Measurements from ENCODE around the gene ELP5.

The ELP5 gene, protein sequence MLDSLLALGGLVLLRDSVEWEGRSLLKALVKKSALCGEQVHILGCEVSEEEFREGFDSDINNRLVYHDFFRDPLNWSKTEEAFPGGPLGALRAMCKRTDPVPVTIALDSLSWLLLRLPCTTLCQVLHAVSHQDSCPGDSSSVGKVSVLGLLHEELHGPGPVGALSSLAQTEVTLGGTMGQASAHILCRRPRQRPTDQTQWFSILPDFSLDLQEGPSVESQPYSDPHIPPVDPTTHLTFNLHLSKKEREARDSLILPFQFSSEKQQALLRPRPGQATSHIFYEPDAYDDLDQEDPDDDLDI

DNA sequence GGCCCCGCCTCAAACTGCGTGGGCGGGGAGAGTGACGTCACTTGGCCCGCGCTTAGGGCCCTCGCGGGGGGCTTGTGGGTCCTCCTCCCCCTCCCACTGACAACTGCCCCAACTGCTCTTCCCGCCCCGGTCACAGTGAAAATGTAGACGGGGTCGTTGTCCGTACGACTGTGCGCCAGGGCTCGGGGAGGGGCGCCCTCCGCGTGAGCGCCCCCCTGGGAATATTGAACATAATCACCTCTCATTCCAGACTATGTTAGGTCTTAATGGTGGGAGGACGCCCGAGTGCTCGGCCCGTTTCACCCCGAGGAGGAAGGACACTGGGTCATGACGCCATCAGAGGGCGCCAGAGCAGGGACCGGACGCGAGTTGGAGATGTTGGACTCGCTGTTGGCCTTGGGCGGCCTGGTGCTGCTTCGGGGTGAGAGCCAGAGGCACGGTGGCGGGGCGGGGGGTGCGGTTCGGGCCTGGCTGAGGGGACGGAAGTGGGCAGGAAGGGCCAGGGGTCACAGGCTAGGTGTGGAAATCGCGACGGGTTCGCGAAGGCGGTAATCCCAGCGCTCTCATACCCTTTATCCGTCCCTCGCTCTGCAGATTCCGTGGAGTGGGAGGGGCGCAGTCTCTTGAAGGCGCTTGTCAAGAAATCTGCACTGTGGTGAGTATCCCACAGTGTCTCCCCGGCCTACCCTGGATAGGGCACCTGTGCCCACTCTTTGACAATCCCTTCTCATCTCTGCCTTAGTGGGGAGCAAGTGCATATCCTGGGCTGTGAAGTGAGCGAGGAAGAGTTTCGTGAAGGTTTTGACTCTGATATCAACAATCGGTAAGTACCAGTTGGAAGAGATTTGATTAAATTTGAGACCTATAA lies at the start of gene ELP5:
Gene ELP5 (plus strand): TSS at position 40 of the 868 bp plus-strand sequence. CDS start 336 bp downstream, at position 376.
- peak; percentile 62 for DNase-seq

DNA sequence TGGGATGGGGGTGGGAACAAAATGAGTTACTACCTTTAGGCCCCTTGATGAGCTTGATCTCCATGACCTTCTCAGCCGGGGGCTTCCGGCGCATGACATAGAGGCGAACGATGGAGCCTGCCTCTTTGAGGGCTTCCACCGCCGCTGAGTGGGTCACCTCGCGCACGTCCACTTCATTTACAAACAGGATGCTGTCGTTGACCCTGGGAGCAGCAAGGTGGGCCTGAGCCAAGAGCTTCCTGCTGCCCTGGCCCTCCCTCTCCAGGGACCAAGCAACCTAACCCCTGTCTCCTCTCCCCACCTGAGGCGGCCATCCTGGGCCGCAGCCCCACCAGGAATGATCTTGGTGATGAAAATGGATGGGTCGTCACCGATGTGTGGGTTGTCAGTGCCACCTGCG lies 48.6 kb upstream of the ELP5 start:
- DNase-seq, result no peak

DNA sequence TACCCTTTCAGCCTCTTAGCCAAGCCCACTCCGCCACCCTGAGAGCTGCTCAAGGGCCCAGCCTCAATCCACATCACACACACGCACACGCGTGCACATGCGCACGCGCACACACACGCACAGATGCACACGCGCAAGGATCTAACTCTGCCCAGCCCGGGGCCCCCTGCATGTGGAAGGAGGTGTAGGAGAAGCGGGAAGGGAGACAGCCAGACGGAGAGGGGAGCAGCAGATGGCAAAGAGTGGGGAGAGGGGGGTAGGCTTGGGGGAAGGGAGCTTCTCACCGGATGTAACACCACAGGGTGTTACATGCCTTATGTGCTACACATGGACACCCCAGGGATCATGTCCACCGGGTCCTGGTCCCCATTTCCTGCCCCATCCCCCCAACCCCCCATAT lies 47.7 kb upstream of the ELP5 start:
- DNase-seq, result no peak

DNA sequence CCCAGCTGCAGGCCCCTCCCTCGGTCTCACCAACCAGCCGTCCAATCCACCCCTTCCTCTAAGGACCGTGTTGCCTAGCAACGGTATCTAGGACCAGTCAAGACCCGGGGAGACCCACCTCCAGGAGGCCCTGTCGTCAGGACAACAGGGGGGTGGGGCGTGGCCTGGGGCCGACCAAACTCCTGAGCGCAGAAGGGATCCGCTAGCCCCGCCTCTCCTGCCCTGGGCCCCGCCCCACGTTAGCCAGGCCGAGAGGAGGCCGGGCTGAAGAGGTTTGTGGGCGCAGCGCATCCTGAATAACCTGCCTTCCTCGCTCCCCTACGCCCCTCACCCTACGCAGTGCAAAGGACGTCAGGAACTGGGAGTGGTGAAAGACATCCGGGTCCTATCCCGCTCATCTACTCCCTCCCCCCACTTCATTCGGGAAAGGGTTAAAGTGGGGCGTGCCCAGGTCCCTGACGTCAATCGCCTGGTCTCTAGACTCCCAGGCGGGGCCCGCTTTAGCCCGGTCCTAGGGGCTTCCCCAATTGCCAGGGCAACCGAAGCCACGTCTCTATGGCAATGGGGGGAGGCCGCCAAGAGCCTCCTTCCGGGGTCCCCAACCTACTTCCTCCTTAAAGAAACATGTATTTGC lies 47.1 kb upstream of the ELP5 start:
- no peak for DNase-seq

DNA sequence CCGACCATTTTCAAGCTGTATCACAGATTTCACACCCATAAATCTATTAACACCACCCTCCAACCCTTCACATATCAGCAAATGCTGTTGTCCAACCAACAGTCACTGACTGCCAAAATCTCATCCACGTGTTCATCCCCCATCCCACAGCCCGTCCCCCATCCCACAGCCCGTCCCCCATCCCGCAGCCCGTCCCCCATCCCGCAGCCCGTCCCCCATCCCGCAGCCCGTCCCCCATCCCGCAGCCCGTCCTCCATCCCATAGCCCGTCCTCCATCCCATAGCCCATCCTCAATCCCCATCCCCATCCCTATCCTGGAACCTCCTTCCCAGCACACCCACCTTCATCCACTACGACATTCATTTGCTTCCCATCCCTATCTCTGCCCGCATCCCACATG lies 46.5 kb upstream of the ELP5 start:
- no peak for DNase-seq

DNA sequence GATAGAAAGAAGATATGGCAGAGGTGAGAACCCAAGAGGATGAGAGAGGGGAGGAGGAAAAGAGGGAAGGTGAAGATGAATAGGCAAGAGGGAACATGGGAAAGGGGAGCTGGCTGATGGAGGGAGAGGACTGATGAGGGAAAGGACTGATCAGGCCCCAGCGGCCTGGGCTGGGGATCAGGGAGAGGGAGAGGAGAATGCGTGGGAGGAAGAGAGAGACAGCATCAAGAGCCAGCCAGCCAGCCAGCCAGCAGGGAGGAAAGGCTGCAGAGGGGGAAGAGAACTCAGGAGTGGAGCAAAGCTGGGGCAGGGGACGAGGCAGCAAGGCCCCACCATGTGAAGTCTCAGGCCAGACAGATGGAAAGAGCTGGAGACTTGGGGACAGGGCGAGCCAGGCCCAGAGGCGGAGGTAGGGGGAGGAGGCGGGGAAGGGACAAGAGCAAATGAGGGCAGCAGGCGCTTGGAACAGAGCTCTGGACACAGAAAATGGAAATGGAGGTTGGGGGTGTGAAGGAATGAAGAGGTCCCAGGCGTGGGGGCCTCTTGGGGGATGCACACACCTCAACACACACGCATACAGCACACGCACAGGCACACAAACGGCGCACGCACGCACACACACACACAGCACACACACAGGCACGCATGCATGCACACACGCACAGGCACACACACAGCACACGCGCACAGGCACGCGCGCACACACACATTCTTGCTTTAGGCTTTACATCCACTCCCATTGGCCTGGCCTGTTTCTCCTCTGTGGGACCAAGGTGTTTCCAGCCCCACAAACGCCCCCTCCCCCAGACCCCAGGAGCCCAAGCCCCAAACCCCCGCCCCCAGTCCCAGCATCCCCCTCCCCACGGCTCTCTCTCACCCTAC lies 44.7 kb upstream of the ELP5 start:
- no peak for DNase-seq

DNA sequence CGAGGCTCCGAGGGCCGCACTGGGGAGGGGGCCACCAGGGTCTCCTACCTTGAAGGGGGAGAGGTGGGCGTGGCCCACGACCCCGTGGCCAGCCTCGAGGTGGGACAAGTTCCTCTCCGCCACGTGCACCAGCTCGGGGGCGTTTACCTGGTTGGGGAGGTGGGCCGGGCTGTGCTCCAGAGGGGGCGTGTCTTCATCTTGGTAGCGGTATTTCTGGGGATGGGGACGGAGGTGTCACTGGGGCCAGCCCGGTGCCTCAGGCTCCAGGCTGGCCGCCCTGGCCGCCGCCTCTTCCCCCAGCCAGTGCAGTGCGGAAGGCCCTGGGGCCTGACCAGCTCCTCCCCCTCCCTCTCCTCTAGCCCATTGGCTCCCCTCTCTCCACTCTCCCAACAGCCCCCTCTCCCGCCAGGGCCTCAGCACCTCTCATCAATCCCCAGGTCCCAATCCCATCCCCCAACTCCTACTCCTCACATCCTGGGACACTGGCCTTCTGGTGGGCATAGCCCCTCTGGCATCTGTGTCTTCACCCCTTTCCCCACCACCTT lies 43.9 kb upstream of the ELP5 start:
- DNase-seq, result no peak

DNA sequence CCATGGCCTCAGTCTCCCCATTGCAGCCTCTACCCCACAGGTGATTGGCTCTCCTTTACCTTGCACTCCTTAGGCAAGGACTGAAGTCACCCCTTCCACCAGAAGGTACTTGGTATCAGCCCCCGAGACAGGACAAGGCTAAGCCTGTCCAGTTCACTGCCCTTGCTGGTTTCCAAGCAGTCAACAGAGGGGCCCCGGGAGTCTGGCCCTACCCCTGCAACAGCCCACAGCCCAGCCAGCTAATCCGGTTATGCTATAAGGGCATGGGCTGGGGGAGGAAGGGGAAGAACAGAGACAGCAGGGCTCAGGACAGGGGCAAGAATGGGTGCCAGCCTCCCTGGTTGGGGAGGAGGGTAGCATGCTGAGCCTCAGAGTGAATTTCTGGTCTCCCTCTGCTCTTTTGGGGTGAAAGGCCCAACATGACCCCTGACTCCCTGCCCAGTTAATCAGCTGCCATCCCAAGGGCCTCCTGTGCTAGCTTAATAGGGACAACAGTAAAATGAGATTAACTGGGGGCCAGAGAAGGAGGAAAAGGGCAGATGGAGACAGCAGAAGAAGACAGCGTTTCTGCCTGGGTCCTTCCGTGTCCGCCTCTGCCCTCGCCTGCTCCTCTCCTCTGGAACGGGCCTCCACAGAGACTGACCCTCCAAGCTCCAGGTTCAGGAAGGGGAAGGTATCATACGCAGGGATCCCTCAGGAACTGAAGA lies 43.1 kb upstream of the ELP5 start:
- no peak for DNase-seq

DNA sequence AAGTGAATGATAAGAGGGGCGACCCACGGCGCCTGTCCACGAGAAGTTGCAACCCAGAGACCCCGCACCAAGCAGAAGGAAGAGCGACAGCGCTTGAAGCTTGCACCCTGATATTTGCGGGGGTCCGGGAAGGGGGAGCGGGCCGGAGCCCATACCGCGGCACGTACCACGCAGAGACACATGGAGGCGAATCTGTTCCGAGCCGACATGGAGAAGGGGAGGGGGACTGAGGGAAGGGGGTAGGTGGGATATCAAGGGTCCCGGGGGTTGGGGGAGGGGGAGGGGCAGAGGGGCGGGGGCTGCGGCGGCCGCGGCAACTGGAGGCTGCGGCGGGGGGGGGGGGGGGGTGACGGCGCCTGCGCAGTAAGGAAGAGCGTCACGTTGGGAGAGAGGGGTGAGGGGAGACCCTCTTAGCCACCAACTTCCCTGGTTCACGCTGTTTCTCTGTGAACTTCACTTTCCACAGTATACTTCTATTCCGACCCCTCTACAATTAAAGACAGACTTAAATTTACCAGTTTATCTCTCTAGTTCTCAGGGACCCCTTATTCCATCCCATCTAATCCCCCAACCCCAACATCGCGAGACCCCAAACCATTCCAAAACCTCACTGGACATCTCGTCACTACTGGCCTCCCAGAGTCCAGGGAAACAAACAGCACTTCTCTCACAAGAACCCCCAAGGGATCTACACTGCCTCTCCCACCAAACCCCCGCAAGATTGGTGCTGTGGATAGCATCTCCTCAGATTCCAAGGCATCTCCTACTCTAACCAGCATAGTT lies 40.3 kb upstream of the ELP5 start:
- DNase-seq, result no peak

DNA sequence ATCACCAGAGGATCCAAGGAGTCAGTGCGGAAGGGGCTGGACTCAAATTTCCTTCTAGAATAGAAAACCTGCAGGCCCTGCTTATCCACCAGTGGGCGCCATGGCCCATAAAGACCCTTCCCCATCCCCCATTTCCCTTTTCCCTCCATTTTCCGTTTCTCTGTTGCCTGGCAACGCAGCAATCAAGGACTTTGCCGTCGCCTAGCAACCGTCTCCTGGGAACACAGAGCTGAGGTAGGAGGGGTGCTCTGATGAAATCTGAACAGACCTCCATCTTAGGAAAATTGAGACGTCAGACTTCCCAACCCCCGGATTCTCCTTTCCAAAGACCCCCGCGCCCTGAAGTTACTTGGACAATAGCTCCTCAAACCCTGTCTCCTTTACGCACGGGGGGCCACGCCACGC lies 38.1 kb upstream of the ELP5 start:
- DNase-seq, result peak; percentile 74

DNA sequence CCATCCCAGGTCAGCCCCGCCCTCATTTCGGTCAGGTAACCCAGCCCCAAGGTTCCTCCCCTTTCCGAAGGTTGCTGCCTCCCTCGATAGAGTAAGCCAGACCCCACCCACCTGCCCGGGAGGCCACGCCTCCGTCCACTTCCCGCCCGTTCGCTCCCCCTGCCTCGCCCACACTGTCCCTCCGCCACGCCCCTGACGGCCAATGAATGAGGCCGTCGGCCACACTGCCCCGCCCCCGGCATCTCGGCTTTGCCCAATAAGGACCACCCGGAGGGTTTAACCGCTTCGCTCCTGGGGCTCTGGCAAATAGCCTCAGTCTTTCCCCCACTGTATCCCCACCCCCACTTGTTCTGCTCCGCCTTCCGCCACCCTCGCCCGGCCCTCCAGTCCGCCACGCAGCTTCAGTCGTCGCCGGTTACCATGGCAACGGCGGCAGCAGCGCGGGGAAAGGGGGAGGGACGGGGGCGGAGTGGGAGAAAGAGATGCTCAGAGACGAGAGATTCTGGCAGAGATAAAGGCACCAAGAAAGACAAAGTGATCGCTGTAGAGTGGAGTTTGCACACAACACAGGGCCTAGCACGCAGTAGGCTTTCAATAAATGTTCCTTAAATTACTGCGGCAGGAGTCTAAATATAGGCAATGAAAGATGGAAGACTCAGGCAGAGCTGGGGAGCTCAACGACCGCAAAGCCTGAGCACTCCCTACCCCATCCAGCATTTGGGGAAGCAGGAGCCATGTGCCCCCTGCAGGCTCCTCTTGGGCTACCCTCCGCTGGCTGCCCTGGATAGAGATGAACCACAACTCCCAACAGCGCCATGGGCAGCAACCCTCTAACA lies 37.5 kb upstream of the ELP5 start:
- DNase-seq, result peak; percentile 76

DNA sequence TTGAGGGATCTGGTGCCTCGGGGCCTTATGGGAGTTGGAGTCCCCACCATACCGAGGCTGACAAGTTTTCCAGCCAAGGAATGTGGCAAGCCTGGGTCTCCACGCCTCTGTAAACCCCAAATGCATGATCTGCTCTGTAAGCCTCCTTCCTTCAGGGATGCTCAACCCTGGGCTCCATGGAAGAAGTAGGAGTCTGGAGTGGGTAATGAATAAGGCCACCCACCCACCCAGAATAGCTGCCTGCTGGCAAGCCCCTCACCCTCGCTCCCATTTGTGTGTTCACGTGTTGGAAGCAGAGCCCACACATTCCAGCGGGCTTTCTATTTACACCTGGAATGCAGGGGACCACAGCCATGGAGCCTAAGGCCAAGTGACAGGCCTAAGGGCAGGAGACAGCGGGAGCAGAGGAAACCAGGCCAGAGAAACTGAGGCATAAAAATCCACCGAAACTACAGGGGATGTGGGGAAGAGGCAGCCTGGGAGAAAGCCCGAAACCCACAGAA lies 36.8 kb upstream of the ELP5 start:
- no peak for DNase-seq

DNA sequence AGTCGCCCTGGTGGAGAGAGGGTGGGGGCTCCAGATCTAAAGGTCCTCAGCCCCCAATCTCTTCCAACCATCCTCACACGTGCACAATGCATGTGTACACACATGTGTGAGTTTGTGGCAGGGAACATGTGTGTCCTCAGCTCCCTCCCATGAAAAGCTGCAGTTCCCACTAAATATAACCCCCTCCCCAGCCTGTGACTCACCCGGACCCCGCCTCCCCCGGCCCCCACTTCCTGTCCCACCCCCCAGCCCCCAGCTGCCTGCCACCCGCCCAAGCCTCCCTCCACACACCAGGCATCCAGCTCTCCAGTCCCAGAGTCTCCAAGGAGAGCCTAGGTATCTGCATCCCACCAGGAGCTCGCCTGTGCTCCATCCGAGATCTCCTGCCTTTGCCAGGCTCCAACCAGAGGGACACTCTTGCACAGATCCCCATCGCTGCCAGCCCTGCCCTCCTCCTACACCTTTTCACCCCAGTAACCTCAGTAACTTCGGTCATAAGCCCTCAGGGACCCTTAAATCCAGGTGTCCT lies 36.3 kb upstream of the ELP5 start:
- DNase-seq, result no peak

DNA sequence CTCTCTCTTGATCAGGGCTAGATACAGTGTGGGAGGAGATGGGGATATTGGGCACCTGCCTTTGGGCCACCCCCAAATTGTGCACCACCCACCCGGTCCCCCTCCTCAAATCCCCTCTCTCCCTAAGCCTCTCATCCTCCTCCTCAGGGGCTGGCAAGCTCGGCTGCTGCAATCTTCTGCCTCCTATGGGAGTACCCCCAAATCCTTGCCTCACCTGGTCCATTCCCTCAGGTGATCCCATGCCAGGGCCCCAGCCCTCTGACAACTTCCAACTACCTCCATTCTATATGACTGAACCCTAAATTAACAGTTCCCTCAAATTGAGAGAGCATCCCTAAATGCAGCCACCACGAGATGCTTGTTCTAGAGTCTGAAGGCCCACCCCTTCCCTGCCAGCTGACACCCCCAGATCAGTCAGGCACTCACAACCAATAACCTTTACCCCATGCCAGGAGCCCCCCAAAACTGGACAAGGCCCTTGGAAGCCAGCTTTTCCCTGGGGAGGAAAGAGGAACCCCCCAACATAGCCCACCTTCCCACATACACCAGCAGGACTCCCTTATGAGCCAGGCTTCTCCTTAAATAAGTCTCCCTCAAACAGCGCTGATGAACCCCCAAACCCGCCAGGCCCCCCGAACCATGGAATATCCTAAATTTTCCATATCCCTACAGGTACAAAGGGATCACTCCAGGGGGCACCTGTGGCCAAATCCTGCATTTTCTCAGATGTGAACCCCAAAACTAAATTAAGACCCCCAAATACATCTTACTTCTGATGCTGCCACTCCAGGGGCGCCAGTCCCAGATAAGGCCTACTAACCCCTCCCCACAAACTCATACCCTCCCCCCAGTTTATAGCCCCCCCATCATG lies 35.5 kb upstream of the ELP5 start:
- DNase-seq, result no peak

DNA sequence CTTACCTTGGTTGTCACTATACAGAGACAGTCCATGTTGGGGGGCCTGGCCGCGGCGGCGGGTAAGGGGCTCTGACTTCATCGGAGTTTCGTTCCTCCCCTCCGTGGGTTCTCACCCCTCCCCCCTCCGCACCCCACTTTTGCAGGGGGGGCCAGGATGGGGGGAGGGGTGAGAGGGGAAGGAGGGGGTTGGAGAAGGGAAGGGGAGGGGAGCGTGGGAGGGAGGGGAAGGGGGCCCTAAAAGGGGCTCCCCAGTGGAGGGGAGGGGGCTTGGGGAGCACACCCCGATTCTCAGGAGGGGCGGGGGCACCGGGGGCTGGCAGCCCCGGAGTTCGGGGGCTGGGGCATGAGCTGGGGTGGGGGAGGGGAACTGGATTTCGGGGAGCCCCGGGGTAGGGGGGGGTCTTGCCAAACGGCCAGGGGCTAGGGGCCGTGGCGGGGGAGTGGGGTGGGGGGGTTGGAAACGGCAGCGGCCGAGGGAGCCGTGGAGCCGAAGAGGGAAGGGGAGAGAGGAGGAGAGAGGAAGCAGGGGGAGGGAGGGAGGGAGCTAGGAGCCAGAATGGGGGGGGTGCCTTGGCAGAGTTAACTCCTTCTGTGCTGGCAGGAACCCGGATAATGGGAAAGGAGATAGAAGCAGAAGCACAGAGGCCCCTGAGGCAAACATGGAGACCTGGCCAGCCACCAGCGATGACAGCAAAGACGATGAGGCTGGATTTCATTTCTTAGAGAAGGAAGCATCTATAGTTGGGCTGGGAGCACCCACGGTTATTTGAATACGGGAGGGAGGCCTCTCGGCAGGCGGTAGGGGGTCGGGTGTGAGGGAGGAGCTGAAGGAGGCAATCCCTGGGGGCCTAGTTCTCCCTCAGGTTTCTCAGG lies 34.7 kb upstream of the ELP5 start:
- DNase-seq, result no peak

DNA sequence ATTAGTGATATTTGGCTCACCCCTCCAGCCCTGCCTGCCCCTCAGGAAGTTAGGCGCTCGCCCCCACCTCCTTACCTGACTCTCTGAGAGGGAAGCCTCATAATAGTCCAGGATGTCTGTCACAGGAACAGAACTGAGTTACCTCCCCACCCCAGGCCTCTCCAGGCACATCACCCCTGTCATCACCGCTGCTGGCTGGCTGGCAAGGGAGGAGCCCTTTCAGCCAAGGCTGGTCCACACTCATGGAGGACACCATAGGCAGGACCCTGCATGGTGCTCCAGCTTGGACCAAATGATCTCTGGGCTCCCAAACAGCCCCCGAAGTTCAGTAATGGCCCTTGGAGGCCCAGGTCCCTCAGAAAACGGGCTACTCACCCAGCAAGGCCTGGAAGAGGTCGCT lies 33.8 kb upstream of the ELP5 start:
- no peak for DNase-seq

DNA sequence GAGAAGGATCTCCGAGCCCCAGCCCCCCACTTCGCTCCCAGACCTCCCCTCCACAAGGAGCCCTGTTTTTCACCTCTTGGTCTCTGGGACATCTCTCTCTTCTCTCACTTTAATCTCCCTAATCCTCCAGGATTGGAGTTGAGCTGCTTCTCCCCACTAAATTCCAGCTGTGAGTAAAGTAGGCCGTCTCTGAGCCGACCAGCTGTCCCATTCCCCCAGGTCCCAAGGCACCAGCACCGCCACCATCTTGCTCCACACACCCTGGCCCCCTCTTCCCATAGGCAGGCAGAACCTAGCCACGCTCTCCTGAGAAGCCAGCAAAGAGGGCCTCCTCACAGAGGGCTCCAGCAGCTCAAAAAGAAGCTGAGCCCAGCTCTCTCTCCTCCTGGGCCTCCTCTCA lies 33.3 kb upstream of the ELP5 start:
- no peak for DNase-seq
